OCI-M2 (cell line): ENCODE data around the gene TATDN2.
"Not testable (repeated sequence)": the region's sequence is repeated elsewhere in the genome, so short reads cannot be mapped to it uniquely, and the experiment has no call there.

Experiments used
- DNase-seq: peaks from one replicate; lab custom pipeline; 2025; ENCODE audit not compliant: unreplicated experiment; lab: John Stamatoyannopoulos, UW

TATDN2 gene

DNA sequence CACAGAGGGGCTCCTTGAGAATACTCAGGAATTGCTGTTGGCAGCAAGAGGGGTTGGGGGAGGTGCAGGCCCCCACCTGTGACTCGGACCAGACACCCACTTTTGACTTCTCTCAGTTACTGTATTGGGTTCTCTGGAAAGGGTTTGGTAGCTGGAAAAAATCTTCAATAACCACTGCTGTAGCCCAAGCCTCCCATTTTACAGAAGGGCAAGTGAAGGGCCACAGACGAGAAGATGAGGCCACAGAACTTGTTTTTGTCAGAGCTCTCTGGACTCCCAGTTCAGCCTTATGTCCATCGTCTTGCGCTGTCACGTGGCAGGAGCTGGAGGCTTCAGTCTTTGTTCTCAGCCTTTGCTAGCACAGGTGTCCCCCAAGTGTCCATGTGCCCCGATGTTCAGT, 12.7 kb upstream of the TATDN2 start:
- DNase-seq, result no peak

DNA sequence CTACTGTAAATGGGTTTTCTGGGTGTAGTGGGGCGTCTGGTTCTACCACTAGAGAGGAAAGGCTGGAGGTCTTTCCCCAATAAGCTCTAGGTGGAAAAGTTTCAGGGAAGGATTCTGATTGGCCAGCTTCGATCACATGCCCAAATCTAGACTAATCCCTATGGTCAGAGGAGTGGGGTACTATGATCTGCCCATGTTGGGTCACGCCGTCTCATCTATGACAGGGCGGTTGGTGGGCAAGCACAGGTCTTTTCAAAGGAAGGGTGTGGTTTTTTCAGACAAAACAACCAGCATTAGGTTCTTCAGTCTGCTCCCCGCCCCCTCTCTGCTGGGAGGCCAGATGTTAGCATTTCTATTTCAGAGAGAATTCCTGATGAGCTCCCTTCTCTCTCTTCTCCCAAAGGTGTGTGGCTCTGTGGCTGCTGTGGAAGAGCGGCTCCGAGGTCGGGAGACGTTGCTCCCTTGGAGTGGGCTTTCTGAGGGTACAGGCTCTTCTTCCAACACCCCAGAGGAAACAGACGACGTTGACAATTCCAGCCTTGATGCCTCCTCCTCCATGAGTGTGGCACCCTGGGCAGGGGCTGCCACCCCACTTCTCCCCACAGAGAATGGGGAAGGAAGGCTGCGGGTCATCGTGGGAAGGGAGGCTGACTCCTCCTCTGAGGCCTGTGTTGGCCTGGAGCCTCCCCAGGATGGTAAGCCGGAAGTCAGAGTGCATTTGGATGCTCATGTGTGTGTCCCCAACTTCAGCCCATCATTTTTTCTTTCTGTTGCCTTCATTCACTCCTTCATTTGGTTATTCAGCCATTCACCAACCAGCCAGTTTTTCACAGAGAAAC, 9.7 kb upstream of the TATDN2 start:
- no peak for DNase-seq

DNA sequence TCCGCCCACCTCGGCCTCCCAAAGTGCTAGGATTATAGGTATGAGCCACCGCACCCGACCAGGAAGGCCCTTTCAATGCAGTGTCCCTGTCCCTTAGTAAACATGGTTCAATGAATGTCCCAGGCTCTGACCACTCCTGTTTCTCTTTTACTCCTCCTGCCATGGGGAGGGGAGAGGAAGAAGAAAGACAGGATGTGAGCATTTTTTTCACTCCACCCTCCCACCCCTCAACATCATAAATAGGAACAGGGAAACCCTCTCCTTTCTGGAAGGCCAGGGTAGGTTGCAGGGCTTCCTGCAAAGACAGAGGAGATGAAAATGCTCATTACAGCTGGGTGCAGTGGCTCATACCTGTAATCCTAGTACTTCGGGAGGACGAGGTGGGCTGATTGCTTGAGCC, 7.5 kb upstream of the TATDN2 start:
- DNase-seq, result no peak

DNA sequence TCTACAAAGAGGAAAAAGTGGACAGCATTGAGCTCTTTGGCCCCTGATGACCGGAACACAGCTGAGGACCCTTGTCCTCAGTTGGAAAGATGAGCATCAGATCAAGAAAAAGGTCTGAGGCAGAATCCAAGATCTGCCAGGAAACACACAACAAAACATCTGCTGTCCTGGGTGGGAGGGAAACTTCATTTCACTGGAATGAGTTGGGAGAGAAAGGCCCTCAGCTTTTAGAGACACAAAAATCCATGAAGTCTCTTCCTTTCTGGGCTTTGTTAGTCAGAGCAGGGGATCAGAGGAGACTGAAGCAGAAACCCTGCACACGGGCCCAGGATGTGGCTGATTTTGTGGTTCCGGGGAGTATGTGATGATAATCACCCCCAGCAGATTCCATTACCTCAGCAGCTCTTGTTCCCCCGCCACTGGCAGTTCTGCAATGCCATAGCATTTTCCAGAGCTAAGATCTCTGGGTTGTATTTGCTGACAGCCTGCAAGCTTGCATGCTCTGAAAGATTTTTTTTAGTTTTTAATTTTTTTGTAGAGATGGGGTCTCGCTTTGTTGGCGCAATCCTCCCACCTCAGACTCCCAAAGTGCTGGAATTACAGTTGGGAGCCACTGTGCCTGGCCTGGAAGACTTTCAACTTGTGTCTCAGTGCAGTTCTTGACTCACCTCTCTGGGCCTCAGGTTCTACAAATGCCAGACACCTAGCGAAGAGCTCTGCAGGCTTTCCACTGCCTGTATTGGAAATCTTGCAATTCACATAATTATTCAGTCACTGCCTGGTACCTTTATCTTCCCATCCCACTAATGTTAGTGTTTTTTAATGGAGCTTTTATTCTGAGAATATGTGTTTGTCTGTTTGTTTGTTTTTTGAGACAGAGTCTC, 5.8 kb upstream of the TATDN2 start:
- DNase-seq, result no peak

DNA sequence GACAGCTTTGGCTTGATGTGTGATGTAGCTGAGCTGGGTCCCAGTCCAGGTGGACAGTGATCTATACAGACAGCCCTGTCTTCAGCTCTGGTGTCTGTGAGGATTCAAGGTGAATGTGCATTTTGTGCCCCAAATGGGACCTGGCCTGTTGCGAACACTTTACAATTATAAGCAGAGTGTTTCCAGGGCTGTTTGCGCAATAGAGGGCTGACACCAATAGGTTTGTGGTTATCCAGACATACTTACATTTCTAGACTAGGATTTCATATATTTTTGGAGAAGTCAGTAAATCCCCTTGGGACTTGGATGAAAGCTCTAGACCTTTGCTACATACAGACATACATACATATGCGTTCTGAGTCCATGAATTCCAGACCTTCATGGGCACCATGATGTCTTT, 4.2 kb upstream of the TATDN2 start:
- no peak for DNase-seq

DNA sequence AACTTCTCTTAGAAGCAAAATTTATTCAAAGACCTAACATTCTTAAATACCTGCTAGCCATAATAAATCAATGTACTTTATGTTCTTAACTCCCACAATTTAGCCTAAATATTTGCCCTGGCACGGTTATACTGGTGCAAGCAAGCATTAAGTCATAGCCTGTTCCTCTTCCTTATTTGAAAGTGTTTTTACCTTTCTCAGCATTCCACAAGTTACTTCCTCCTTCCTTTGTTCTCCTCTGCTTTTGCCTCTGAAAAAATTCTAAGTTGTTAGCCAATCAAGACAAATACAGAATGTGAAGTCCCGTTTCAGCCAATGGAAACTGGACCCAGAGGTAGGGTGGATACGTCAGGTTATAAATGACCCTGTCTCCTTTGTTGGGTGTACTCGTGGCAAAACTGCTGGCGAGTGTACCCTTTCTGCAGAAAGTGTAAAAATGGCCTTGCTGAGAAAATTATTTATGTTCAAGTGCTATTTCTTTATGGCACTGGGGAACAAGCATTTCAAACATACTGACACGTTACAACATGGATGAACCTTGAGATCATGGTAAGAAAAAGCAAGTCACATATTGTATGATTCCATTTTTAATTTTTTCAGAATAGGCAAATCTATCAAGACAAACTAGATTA, 3.1 kb upstream of the TATDN2 start:
- DNase-seq, result no peak

DNA sequence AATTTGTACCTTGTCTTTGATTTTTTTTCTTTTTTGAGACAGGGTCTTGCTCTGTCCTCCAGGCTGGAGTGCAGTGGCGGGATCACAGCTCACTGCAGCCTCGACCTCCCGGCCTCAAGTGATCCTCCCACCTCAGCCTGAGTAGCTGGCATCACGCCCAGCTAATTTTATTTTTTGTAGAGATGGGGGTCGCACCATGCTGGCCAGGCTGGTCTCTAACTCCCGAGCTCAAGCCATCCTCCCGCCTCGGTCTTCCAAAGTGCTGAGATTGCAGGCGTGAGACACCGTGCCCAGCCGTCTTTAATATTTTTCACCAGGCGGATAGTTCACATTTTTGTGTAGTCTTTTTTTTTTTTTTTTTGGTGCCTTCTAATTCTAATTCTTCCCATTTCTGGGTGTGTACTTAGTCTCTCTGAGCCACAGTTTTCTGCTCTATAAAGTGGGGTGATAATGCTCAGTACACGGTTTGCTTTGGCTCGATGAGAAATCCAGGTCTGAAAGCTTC, 528 bp upstream of the TATDN2 start:
- DNase-seq, result no peak

DNA sequence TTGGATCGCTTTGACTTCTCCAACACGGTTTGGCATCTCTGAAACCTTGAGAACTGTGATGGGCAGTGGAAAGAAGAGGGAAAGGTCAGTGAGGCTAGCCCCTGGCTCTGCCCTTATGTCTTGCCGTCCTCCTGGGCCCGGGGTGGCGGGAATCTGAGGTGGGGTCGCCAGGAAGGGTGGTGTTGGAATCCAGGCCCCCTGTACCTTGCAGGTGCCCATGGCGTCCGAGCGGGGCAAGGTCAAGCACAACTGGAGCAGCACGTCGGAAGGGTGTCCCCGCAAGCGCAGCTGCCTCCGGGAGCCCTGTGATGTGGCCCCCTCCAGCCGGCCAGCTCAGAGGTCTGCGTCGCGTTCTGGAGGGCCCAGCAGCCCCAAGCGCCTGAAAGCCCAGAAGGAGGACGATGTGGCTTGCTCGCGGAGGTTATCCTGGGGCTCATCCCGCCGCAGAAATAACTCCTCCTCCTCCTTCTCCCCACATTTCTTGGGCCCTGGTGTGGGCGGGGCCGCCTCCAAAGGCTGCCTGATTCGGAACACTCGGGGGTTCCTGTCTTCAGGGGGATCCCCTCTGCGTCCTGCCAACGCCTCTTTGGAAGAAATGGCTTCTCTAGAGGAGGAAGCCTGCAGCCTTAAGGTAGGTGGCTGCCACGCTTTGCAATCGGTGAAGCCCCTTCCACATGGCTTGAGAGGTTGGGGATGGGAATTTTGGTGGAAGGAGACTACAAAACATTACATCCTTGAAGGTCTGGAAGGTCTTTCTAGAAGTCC, 907 bp downstream of the TATDN2 start:
- no peak for DNase-seq

DNA sequence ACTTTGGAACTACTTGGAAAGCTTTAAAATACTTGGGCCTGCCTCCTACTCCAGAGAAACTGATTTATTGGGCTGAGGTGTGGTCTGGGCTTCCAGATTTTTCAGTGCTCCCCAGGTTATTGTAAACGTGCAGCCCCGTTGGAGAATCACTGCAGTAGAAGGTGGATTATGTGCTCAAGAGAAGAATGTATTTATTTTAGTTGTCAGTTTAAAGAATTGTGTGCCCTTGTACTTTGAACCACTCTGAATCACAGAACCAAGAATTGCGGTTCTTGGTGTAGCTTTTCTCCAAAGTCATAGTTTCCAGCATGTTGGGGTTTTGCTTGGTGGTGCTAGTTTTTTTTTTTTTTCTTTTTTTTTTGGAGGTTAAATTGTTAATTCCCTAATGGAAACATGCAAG, 1.6 kb downstream of the TATDN2 start:
- no peak for DNase-seq

DNA sequence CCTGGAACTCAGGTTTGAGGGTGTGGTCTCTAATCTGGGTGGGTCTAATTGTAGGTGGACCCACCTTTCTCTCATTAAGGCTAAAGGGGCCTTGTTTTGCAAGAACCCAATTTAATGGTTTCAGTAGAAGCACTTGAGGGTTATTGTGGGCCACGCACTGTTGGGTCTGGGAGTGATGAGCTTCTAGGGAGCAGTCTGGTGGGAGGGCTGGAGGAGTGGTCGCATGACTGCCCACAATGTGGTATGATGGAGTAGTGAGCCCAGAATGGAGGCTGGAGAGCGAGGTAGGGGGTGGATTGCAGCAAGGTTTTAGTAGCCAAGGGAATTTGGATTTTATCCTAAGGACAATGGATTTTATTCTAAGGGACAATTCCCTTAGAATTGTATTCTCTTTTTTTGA, 2.7 kb downstream of the TATDN2 start:
- no peak for DNase-seq

DNA sequence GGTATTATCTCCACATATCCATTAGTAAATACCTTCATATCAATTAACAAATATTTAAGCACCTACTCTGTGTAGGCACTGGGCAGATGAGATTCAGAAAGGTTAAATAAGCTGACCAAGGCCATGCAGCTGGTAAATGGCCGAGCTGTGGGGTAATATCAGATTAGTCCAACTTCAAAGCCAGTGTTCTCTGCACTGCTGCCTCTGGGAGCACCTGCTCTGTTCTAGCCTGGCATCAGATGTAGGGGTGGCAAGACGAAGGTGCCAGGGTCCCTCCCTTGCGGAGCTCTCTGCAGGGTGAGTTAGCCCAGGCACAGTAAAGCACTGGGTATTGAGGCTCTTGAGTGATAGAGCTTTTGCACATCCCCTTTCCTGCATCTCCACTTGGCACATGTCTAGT, 5.5 kb downstream of the TATDN2 start:
- no peak for DNase-seq

DNA sequence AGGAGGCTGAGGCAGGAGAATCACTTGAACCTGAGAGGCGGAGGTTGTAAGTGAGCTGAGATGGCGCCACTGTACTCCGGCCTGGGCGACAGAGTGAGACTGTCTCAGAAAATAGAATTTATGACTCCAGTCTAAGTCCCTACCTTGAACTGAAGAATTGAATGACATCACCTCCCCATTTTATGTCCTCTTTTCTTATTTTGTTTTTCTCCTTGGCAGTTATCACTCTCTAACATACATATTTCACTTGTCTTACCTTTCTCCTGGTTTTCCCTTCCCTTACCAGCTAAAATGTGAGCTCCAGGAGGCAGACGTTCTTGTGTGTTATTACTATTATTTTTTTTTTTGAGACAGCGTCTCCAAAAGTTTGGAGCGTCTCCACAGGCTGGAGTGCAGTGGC, 7.6 kb downstream of the TATDN2 start:
- no peak for DNase-seq

DNA sequence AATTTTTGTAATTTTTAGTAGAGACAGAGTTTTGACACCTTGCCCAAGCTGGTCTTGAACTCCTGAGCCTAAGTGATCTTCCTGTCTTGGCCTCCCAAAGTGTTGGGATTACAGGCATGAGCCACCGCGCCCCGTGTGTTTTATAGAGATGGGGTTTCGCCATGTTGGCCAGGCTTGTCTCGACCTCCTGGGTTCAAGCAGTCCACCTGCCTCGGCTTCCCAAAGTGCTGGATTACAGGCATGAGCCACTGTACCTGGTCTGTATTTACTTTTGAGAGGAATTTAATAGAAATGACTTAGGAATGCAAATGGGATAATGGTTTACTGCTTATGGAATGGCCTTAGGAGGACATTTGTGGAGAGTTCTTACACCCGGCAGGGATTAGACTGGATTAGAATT, 10.8 kb downstream of the TATDN2 start:
- DNase-seq, result no peak

DNA sequence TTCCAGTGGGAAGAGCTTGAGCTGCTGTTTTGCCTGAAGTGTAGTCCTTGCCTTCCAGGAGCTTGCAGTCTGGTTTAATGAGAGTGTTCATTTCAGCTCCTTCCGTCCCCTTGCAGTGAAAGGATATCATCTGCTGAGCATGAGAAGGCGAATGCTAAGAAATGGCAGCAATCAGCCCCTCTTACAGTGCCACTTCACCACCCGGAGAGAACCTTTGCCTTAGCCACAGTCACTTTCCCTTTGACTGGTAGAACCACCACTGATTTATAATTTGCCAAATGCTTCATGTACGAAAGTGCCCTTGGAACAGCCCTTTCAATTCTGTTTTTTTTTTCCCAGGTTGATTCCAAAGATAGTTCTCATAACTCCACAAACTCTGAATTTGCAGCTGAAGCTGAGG, 11.5 kb downstream of the TATDN2 start:
- DNase-seq, result no peak

DNA sequence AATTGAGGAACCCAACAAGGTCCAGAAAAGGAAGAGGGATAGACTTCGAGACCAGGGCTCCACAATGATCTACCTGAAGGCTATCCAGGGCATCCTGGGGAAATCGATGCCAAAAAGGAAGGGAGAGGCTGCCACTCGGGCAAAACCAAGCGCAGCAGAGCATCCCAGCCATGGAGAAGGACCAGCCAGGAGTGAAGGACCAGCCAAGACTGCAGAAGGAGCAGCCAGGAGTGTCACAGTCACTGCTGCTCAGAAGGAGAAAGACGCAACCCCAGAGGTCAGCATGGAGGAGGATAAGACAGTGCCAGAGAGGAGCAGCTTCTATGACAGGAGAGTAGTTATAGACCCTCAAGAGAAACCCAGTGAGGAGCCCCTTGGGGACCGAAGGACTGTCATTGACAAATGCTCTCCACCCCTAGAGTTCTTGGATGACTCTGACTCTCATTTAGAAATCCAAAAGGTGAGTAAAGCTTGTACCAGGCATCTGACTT, 12.0 kb downstream of the TATDN2 start:
- no peak for DNase-seq

DNA sequence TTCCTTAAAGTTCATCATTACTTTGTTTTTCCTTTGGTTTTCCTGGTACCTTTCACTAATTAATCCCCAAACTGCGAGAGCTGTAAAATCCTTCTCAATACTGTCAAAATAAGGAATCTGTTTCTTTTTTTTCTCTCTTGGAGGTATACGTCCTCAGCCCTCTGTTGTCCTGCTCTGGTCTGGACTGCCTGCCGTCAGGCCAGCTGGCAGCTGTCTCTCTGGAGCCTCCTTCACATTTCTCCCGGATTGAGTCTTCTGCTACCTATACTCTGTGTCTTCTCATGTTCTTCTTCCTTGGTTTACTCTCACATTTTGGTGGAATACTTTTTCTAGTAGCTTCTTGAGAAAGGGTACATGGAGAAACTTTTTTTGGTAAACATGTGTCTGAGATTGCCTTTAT, 13.8 kb downstream of the TATDN2 start:
- DNase-seq, result no peak

DNA sequence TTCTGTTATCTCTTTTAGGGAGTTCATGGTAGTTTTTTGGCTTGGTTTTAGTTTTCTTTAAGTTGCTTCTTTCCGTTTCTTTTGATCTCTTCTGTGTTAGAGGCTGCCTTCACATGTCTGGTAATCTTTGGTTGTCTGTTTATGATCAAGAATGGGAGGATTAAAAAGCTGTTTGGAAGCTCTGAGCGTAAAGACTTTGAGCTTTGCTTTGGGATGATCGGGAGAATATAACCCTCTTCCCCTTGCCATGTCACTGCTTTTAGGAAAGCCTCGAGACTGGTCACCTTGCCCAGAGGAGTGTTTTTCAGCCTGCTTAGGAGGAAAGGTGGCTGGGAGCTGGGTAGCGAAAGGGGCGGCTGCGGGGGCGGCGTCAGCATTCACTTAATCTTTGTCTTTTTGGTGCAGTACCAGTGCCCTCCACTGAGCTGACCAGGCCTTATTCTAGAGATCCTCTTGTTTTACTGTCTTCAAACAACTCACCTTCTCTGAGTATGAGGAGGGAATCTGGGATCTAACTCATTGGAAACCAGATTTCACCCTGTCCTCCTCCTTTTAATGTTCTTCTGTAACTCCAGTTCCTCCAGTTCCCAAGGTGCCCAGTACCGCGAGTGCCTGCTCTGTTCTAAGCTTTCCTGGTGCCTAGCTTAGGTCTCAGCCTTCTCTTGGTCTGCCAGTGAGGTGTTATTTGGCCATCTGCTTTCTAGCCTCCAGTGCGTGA, 15.5 kb downstream of the TATDN2 start:
- no peak for DNase-seq

DNA sequence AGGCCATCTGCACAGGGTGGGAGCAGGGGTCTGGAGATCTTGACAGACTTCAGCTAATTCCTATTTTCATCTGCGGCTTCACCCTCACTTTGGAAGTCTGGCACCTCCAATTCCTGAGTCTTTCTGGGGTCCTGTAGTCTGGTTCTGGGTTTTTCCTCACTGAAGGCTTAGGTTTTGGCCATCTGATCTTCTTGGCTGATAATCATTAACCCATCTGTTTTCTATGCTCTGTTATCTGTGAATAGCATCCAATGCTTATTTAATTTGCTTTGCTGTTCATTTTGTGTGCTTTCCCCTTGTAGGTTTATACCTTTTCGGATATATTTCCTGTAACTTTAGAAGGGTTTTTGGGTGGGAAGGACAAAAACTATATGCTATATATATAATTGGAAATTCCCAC, 17.6 kb downstream of the TATDN2 start:
- no peak for DNase-seq

DNA sequence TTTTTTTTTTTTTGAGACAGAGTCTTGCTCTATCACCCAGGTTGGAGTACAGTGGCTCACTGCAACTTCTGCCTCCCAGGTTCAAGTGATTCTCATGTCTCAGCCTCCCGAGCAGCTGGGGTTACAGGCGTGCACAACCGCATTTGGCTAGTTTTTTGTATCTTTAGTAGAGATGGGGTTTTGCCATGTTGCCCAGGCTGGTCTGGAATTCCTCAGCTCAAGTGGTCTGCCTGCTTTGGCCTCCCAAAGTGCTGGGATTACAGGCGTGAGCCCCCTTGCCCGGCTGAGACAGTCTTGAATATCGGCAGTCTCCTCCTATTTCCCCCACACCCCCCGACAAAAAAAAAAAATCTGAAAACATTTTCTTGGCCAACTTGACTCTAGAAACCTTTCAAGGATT, 18.7 kb downstream of the TATDN2 start:
- not testable (repeated sequence) for DNase-seq

DNA sequence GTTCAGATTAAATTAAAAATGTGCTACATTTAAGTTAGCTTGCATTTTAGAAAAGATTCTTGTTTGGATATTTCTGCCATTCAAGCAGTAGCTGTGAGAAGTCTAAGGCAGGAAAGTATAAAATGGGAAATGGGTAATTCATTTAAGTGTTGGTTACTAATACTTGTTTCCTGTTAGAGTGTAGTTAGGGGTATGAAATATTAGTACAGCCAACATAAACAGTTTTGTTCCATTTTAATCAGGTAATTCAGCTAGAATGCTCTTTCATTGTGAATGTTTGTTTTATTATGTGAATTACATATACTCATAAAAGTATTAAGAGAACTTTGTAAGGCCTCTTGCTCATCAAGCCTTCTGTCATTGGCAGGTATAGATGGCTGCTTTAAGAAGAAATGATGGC, 19.9 kb downstream of the TATDN2 start:
- DNase-seq, result no peak
